ENCODE data around the gene MT1G.

Gene MT1G

DNA sequence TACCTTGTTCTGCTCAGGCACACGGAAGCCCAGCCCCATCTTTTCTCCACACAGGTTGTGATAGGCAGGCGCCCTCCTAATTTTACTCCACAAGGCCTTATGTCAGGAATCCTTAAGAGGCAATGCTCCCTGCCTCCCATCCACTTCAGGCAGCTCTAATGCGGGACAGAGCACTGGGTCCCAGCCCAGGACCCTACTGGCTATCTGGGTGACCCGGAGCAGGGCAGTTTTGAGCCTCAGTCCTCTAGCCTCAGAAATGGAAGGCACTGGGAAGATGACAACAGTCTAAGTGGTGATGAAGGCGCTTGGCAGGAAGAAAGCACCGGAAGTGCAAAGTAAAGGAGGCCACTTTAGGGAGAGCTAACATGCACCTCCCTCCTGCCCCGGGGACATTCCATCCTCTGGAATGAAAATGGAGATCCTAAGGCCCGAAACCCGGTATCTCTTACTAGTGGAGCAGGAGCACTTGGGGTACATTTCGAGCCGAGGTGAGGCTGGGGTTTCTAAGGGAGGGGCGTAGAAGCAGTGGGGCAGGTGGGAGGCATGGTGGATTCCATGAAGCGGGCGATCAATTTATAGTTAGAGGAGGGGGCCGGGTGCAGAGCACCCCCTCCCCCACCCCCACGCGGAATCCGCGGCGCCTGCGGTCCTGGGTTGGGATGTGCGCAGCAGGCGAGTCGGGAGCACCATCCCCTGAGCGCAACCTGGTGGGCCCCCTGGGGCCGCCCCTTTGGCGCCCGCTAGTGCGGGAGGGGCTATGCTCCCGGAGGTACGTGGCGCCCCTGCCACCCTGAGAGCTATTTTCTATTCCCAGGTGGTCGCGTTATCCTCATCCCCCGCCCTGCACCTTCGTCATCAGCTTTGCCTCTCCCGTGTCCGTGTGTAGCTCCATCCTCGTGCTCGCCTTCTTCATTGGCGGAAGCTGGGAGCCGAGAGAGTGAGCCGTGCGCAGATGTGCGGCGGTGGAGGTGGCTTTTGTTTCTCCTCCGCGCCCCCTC lies 5.2 kb downstream of the MT1G start:
- peak; percentile 24 for DNase-seq

GRCh38 chr16:56658327-56658875 lies 9.5 kb downstream of the MT1G start:
- DNase-seq = no peak

- peak; percentile 84 for DNase-seq
Observed at GRCh38 chr16:56657555-56658326, 10.1 kb downstream of the MT1G start, which contains the start of gene MT1F. MT1F (plus strand) TSS chr16:56657959; CDS start chr16:56658059, 100 bp downstream.

DNA sequence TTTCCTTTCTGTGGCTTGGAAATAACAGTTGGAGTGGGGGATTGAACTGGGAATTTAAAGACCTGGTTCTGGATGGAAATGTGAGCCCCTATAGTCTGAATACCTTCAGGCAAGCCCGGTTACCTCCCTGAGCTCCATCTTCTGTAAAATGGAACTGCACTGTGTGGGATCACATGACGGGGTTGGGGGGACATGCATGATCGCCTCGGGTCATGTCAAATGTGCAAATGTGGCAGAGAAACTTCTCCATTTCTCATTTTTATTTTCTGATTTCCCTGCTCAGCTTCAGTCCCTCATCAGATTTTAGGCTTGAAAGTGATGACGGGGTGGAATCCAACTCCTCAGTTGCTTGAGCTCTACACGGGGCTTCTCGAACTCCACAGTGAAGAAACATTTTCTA lies 14.6 kb downstream of the MT1G start:
- no peak for DNase-seq

DNA sequence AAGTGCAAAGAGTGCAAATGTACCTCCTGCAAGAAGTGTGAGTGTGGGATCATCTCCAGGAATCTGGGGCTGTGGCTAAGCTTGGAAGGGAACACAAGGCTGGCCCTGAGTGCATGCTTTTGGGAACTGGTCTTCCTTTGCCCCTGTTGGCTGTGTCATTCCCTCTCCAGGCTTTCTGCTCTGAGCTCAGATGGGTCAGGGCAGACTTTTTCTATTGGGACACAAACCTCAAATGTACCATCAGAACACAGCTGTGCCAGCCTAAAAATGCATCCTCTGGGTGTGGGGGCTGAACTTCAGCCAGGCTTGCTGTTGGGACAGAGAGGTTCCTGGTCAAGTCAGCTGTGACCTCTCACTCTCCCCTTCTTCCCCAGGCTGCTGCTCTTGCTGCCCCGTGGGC lies 15.3 kb downstream of the MT1G start:
- DNase-seq = no peak

GRCh38 chr16:56651586-56651985 lies 16.3 kb downstream of the MT1G start, which contains the start of gene MT1B:
MT1B (plus strand) TSS chr16:56651886; CDS start chr16:56651954, 68 bp downstream.
- DNase-seq = no peak

DNA sequence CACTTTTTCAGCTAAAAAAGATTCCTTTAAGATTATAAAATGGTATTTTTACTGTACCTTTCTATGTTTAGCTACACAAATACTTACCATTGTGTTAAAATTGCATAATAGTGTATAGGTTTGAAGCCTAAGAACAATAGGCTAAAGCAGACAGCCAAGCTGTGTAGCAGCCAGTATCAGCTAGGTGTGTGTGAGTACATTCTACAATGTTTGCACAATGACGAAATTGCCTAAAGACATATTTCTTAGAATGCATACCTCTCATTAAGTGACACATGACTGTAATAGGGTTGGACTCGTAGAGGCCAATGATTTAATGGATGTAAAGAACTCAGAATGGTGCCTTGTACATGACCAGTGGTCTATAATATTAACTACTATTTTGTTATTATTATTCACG lies 18.0 kb downstream of the MT1G start:
- no peak for DNase-seq

- no peak for DNase-seq
Observed at GRCh38 chr16:56649271-56649670, 18.6 kb downstream of the MT1G start.

- no peak for DNase-seq
Observed at GRCh38 chr16:56647641-56648431, 20.0 kb downstream of the MT1G start.

DNA sequence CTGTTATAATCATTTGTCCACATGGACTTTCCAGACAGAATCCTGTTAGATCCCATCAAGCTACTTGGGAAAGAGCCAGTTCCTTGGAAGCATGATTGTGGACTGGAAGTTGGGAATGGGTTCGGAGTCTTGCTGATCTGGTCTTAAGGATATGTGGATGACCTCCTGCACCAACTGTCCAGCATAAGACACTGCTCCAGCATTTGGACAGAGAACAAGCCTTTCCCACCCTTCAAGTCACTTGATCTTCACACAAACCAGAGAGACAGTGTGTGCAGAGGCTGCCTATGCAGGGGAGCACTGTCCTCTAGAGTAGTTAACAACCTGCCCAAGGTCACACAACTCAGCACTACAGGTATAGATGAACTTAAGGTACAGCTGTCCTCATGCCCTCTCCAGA lies 22.0 kb downstream of the MT1G start:
- DNase-seq = no peak

DNA sequence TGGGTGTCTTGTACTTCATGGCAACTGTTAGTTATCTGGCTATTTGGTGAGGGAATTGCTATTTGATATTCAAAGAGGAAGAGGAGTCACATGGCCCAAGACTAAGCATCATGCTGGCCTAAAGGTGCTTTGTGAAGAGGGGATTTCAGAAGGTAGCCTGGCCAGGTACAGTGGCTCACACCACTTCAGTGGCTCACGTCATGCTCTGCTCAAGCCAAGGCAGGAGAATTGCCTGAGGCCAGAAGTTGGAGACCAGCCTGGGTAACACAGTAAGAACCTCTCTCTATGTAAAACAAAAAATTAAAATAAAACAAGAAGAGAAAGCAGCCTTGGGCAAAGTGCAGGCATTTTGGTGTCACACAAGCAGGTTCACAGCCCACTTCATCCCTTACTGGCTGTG lies 22.6 kb downstream of the MT1G start:
- no peak for DNase-seq

GRCh38 chr16:56643833-56644232 lies 24.0 kb downstream of the MT1G start:
- no peak for DNase-seq

DNA sequence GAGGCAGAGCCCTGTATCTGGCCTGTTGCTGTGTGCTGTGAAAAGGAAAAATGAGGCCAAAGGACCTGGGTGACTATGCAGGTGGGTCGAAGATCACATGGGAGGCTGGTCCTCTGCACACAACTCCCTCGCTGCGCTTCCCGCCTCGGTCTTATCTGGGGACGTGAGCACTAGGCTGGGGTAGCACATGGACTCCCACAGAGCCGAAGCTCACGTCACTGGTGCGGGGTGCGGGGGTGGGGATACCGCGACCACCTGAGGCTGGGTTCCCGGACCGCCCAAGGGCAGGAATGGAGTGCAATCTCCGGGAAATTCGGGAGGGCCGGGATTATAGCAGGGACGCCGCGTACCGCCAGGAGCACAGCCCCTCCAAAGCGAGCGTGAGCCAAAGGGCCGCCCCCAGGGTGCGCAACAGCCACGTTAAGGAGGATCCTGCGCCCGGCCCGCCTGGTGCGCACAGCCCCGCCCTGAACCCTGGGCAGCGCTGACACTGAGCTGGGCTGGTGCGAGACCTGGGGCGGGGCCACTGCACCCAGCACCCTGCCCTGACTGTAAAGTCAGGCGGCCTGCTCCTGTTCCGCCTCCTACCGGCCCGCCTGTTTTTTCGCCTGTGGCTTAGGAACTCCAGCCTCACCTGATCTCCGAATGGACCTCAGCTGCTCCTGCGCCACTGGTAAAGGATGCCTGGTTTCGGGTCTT lies 24.6 kb downstream of the MT1G start:
- no peak for DNase-seq

DNA sequence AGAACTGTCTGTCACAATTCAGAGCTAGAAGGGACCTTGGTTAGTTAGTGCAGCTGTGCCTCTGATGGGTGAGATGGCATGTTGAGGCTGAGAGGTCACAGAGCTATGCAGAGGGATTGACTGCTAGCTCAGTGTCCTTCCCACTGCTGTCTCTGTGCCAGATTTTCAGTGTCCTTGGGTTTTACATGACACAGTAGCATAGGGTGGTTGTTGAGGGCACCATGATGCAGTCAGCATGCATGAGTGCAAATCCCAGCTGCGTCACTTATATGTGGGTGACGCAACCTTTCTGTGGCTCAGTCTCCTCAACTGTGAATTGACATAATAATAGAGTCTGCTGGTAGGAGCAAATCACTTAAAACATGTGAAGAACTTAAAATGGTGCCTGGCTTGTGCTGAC lies 26.7 kb downstream of the MT1G start:
- DNase-seq = no peak

DNA sequence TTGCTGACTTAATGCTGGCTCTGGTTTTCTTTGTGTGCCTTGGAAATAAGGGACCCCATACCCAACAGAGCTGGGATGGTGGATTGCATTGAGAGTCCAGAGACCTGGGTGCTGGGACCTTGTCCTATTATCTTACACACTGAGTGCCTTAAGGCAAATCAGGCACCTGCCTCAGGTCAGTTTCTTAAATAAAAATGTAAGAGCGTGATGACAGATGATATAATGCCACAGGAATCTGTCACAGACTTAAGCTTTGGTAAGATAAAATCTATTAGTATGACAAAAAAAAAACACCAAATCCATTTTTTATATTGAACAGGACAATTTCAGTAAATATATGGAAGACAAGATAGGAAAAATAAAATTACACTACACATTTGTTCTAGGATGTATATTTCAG lies 27.8 kb downstream of the MT1G start:
- no peak for DNase-seq

DNA sequence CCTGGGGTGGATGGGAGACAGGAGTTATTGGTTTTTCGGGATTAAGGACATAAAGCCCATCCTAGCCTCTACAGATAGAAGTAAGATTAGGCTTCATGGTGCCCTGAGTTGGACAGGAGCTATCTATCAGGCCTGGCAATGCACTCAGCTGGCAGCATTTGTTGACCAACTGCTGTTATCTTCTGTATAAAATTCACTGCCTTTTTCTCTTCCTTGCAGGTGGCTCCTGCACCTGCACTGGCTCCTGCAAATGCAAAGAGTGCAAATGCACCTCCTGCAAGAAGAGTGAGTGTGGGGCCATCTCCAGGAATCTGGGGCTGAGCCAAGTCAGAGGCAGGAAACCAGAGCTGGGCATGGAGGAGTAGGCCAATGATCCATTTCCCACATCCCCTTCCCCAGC lies 28.8 kb downstream of the MT1G start:
- no peak for DNase-seq

DNA sequence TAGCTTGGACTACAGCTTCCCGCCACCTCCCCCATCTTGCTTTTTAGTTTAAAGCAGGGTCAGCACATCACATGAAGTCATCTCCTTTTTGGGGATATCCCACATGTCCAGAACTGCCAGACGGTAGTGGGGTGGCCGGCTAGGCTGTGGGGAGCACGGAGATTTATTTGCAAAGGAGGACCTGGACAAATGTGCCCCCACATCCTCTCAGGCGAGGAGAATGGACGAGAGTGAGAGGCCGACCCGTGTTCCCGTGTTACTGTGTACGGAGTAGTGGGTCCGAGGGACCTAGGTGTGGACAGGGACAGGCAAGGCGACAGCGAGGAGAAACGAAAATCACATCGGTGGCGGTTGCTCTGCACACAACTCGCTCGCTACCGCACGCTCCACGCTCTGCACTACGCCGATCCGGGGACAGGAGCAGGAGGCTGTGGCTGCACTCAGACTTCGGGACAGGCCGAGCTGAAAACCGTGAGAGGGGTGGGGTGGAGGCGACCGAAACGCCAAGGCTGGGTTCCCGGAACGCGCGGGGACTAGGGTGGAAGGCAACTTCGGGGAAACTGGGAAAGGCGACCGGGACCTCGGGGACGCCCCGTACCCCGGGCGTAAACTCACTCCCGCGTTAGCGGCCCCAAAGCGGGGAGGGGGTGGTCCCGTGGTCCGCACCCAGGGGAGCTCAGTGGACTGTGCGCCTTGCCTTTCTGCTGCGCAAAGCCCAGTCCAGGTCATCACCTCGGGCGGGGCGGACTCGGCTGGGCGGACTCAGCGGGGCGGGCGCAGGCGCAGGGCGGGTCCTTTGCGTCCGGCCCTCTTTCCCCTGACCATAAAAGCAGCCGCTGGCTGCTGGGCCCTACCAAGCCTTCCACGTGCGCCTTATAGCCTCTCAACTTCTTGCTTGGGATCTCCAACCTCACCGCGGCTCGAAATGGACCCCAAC lies 29.8 kb downstream of the MT1G start, which contains the start of gene MT1A:
Gene MT1A (plus strand): TSS at position 853 of the 937 bp plus-strand sequence. CDS start 73 bp downstream, at position 926.
- DNase-seq = no peak

GRCh38 chr16:56636616-56637413 lies 31.1 kb downstream of the MT1G start:
- no peak for DNase-seq

DNA sequence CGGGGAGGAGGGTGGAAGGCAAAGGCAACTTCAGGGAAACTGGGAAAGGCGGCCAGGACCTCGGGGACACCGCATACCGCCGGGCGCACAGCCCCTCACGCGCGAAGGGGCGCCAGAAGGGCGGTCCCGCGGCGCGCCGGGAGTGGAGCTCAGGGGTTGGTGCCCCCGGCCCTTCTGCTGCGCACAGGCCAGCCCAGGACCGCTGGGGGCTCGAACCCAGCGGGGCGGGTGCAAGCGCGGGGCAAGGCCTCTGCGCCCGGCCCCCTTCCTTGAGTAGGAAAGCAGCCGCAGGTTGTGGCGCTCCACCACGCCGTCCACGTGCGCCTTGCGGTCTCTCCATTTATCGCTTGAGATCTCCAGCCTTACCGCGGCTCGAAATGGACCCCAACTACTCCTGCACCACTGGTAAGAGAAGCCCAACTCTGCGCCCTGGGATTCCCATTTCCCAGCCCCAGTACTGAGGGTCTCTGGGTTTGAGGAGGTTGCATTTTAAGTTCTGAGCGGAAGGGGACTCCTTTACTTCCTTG lies 32.4 kb downstream of the MT1G start:
- no peak for DNase-seq
